ENCODE results near the gene KCNAB1. TPM values are rescaled to one million over a fixed set of nuclear protein-coding genes. Genes with fewer than 3 reads are reported as not detected.
"Not testable (repeated sequence)": the region's sequence is repeated elsewhere in the genome, so short reads cannot be mapped to it uniquely, and the experiment has no call there.

Gene KCNAB1
- total RNA-seq, 4 donors from 2014 or later = 0.38 to 1.5 (median 0.49) TPM

DNA sequence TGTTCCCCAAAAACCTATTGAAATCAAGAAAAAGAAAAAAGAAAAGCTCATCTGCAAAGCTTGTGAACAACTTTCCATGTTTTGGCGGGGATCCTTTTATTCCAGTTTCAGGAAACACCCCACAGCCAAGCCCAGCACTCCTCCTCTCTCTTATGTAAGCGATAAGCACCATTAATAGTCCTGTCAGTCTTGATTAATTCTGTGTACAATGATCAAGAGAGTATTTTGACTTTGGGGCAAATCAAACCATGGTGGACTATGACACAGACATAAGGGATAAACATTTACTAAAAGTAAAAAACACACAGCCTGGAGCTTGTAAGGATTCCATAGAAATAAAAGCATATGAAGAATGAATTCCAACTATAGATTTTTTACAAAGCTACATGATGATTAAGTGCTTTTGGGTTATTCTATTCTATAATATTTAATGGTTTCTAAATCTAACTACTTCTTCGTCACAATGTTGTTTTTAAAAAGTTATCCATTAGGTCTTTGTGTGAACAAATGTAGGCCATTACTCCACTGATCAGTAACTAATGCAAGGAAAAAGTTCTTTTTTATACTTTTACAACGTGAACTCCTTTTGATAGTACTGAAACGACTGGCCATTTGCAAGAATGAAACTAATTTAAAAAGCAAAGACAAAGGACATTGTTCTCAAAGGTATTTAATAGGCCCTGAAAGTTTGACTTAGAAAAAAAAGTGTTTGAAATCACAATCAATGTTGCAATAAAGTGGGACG lies 106.5 kb downstream of the KCNAB1 start:
- Histone ChIP-seq H3K36me3 (no peaks in the 10 kb centered on the region), H3K27ac (no peak overlapping the region), H3K9me3 (no peaks in the 10 kb centered on the region), H3K4me3 (no peak overlapping the region), H3K27me3 (peaks cover 4% of the 10 kb centered on the region), H3K4me1 (no peaks in the 10 kb centered on the region)
- DNase-seq (ENCODE audit: low spot score in 2 of 2) = no peak
- WGBS = 71% methylated on average over 6 of the region's 6 CpGs
- TF ChIP-seq POLR2AphosphoS5 (IDR thresholded peaks at IDR 0.05) (no peak), CTCF (IDR thresholded peaks at IDR 0.05) (no peak), POLR2A (IDR thresholded peaks at IDR 0.05) (no peak), EP300 (IDR thresholded peaks at IDR 0.05) (no peak)

DNA sequence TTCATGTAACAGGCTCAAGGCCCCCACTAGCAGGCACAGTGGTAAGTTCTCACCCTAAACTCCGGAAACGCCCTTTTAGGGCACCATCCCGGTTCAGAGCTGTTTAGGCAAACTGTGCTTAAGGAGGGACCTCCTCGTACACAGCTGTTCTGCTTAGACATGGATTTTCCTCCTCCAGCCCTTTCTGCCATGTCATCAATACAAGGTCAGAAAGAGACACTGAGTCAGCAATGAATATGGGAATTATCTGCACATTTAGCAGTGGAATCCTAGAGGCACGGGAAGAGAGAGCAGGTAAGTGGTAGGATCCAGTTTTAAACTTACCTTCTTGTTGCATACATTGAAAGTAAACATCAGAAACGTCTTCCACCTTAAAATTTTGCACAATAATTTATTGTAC lies 107.3 kb downstream of the KCNAB1 start:
- no peaks in the 10 kb centered on the region for H3K36me3 ChIP-seq
- no peak for TF ChIP-seq CTCF (IDR thresholded peaks at IDR 0.05)
- 85% methylated on average over 6 of the region's 6 CpGs for WGBS
- peaks cover 4% of the 10 kb centered on the region for H3K27me3 ChIP-seq
- no peak overlapping the region for H3K4me3 ChIP-seq
- H3K9me3 ChIP-seq = no peaks in the 10 kb centered on the region
- no peak overlapping the region for H3K27ac ChIP-seq
- H3K4me1 ChIP-seq = no peaks in the 10 kb centered on the region
- no peak for DNase-seq (ENCODE audit: low spot score in 2 of 2)

- Histone ChIP-seq H3K9me3 (no peaks in the 10 kb centered on the region), H3K27me3 (peaks cover 4% of the 10 kb centered on the region), H3K27ac (no peak overlapping the region), H3K4me1 (no peaks in the 10 kb centered on the region), H3K36me3 (no peaks in the 10 kb centered on the region), H3K4me3 (no peak overlapping the region)
- no peak for TF ChIP-seq POLR2AphosphoS5 (IDR thresholded peaks at IDR 0.05)
- no peak for TF ChIP-seq CTCF (IDR thresholded peaks at IDR 0.05)
- no peak for TF ChIP-seq EP300 (IDR thresholded peaks at IDR 0.05)
- no peak for TF ChIP-seq POLR2A (IDR thresholded peaks at IDR 0.05)
- no peak for DNase-seq (ENCODE audit: low spot score in 2 of 2)
- 46% methylated on average over 1 of the region's 1 CpG for WGBS
Measured at GRCh38 chr3:156230278-156230900, 110.0 kb downstream of the KCNAB1 start.

GRCh38 chr3:156231221-156231620 lies 110.8 kb downstream of the KCNAB1 start:
- not testable (repeated sequence) for H3K4me1 ChIP-seq; H3K27ac ChIP-seq; H3K27me3 ChIP-seq; H3K4me3 ChIP-seq; H3K9me3 ChIP-seq; DNase-seq (ENCODE audit: low spot score in 2 of 2); H3K36me3 ChIP-seq

GRCh38 chr3:156233876-156234275 lies 113.5 kb downstream of the KCNAB1 start:
- Histone ChIP-seq H3K9me3 (no peaks in the 10 kb centered on the region), H3K4me3 (no peak overlapping the region), H3K4me1 (no peaks in the 10 kb centered on the region), H3K27ac (no peak overlapping the region), H3K27me3 (no peaks in the 10 kb centered on the region), H3K36me3 (no peaks in the 10 kb centered on the region)
- WGBS = 80% methylated on average over 2 of the region's 2 CpGs
- no peak for DNase-seq (ENCODE audit: low spot score in 2 of 2)
- TF ChIP-seq POLR2AphosphoS5 (IDR thresholded peaks at IDR 0.05) (no peak), CTCF (IDR thresholded peaks at IDR 0.05) (no peak), EP300 (IDR thresholded peaks at IDR 0.05) (no peak), POLR2A (IDR thresholded peaks at IDR 0.05) (no peak)

All from suprapubic skin (tissue), 4 donors.